ENCODE results near the gene LYSMD2.
A peak's percentile ranks its signal among the peaks of the same experiment; 100 is the strongest.
"Not testable (repeated sequence)": the region's sequence is repeated elsewhere in the genome, so short reads cannot be mapped to it uniquely, and the experiment has no call there.

The LYSMD2 gene, protein sequence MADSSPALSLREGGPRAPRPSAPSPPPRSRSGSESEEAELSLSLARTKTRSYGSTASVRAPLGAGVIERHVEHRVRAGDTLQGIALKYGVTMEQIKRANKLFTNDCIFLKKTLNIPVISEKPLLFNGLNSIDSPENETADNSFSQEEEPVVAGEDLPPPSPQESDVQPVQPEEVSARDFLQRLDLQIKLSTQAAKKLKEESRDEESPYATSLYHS

DNA sequence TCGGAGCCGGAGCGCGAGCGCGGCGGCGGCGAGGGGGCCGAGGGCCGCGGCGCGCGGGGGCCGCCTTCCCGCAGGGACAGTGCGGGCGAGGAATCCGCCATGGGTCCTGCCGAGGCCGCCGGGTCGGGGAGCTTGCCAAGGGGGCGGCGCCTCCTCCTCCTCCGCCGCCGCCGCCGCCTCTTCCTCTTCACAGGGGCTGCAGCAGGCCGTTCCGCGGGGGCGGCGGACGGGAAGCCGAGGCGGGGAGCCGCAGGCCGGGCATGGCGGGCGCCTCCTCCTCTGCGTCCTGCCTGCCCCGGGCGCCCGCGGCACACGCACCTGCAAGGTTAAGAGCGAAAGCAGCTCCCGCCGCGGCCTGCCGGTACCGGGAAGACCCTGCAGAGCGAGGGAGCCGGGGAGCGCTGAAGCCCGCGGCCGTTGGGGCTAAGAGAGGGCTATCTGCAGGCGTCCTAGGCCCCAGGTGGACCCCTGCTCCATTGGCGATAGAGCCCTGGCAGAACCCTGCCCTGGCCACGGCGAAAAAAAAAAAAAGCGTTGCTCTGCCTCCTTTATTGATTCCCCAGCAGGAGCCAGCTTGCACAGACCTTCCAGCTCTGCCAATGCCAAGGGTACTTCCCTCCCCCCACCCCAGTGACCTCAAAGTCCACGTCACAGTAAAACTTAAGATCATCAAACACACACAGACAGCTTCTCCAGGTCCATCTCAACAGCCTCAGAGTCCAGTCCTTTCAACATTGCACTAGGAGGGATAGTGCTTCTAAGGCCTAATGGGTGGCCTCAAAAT is at the start of gene LYSMD2:
TSS of gene LYSMD2 (minus strand) at position 134 of the 784 bp plus-strand sequence. CDS start at position 101, 33 bp downstream.
- DNase-seq = peak; percentile 38 to 46

DNA sequence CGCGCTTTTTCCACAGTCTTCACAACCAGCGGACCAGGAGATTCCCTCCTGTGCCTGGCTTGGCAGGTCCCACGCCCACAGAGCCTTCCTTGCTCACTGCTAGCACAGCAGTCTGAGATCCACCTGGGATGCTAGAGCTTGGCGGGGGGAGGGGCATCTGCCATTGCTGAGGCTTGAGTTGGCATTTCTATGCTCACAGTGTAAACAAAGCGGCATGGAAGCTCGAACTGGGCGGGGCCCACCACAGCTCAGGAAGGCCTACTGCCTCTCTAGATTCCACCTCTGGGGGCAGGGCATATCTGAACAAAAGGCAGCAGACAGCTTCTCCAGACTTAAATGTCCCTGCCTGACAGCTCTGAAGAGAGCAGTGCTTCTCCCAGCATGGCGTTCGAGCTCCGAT is 49.7 kb upstream of the LYSMD2 start:
- not testable (repeated sequence) for DNase-seq

GRCh38 chr15:51783967-51784366 is 46.5 kb upstream of the LYSMD2 start:
- DNase-seq = no peak

DNA sequence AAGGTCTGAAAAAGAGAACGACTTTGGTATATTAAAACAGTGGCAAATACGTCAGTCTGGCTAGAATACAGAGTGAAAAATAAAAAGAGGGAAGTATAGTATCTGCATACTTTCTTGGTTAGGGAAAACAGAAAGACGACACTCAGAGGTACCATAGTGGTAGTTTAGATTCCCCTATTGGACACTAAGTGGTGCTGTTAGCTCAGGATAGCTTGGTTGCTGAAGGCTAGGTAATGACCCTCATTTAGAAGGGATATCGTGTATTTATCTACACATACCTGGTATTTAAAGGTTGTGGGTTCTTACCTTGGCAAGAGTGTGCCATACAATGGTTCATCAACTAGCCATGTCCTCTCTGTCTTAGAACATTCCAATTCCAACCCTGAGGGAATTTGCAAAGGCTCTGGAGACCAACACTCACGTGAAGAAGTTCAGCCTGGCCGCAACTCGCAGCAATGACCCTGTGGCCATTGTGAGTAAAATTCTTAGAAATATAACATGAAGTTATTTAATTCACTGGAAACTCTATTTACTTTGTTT is 45.0 kb upstream of the LYSMD2 start:
- no peak for DNase-seq

- DNase-seq = no peak
Observed at GRCh38 chr15:51781506-51781905, 44.1 kb upstream of the LYSMD2 start.

GRCh38 chr15:51780636-51781035 is 43.2 kb upstream of the LYSMD2 start:
- DNase-seq = no peak

- DNase-seq = peak in 1 of 2 donors; percentile 78
Observed at GRCh38 chr15:51776952-51777569, 39.6 kb upstream of the LYSMD2 start.

DNA sequence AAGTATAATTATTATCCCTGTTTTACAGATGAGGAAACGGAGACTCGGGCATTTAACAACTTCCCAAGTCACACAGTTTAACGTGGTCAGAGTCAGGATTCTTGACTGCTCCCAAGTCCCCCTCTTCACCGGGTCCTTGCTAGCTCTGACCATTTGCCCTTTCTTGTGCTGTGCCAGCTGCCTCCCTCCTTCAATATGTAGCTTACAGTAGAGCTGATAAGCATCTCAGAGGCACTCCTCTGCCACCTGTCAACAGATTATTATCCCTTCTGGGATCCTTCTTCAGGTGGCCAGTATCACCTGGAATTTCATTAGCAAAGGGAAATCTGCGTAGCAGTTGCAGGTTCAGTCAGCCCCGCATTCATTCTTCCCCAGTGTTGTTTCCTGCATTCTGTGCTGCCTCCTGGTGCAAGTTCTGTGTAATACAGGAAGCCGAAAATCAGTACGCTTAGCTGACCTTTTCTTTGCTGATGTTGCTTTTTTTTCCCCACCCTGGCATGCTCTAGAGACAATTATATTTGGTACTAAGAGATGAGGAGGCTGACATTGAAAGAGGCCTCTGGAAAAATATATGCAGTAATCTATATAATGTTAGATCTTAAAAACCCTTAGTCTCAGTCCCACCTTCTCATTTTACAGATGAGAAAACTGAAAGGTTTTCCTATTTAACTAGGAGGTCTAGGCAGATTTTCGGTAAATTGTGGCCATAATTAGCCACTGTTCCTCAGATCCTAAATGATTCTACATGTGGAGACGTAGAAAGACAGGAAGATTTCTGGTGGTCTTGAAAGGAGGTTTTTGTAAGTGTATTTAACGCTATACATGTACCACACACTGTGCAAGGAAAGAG is 38.7 kb upstream of the LYSMD2 start:
- peak in 1 of 2 donors; percentile 52 for DNase-seq

DNA sequence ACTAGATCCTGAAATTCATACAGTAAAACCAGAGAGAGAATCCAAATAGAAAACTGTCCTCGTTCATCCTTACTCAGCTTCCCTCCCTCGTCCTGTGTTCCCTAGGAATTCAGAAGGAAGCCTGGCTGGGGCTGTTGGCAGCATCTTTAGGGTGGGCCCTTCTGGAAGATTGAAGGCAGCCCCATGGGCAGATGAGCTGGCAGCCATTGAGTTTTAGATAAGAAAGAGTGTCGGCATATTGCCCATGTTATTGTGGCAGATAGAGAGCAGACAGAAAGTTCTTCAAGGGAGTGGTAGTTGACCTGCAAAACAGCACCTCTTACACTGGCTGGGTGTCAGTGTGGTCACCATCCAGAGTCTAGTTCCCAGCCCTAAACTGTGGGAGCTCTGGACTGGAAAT is 37.5 kb upstream of the LYSMD2 start:
- DNase-seq = no peak

DNA sequence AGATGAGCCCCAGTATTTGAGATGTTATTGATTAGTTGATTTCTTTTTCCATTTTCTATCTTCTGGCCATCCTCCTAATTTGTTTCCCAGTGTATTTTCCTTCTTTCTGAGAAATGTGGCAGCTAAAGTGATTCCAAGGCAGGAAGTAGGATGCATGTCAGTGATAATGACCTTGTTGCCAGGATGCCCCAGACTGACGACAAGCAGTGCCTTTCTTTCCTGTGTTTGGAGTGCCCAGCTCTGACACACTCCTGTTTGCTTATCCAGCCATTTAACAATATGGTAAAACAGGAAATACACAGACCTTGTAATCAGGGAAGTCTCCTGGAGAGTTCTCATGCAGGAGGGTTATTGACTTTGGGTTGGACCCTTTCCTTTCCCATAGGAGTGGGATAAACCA is 34.3 kb upstream of the LYSMD2 start:
- no peak for DNase-seq

DNA sequence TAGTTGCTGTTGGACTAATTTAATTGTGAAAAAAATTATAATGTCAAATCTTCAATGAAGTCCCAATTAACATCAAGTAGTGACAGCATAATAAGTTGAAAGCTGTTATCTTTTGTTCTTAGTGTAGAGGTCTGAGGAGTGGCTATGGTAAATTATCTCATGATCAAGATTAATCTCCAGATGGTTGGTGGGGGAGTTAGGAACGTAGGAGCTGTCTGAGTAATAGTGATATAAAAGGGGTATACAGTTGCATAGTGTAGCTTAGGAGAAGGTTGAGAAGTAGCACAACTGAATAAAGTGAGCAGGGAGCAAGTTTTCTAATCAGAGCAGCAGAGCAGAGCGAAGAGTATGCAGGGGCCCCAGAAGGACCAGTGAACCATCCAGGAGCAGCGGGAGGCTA is 33.4 kb upstream of the LYSMD2 start:
- no peak for DNase-seq

- DNase-seq = no peak
Observed at GRCh38 chr15:51768018-51768417, 30.6 kb upstream of the LYSMD2 start.

GRCh38 chr15:51766341-51766740 is 28.9 kb upstream of the LYSMD2 start:
- no peak for DNase-seq

DNA sequence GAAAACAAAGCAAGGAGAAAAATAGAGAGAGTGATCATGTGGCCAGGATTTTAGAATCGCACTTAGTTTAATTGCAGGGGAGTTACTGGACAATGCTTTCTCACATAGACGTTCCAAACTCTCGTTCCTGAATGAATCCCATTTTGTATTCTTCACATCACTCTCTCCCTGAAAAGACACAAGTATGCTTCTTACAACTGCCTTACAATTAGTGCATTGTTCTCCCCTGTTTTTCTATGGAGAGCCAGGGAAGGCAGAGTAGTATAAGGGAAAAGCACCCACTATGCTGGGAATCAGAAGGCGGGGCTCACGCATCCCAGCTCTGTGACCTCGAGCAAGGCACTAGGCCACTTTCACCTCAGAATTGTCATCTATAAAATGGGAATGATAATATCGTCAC is 28.3 kb upstream of the LYSMD2 start:
- no peak for DNase-seq

DNA sequence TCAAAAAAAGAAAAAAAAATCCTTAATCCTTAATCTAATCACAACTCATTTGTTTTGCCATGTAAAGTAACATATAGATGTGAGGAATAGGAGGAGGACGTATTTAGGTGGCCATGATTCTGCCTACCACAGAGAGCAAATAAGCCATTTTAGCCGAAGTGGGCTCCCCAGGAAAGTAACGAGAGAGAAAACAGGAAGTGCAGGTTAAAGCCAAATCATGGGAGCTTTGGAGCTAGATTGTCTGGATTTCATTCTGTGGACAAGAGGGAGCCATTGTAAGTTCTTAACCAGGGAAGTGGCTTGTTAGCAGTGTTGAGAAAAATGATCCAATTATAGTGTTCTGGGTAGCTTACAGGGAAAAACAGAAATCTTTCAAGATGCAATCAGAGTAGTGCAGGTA is 23.4 kb upstream of the LYSMD2 start:
- no peak for DNase-seq

DNA sequence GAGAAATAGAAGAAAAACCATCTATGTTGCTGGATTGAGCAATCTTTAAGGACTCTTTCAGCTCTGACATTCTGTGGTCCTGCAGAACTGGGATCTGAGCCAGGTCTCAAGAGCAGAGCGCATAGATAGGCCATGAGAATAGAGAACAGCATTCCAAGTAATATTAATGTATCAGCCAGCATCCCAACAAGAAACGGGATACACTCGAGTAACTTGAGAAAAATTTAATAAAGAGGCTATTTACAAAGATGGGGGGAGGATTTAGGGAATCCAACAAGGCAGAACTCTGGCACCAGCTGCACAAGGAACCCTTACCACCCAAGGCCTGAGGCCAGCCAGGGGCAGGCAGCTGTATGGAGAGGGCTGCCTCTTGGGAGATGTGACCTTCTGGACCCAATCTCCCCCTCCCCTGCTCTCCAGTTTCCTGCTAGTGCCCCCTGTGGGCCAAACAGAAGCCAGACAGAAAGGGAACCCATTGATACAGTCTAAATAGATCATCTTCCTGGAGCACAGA is 22.2 kb upstream of the LYSMD2 start:
- no peak for DNase-seq

DNA sequence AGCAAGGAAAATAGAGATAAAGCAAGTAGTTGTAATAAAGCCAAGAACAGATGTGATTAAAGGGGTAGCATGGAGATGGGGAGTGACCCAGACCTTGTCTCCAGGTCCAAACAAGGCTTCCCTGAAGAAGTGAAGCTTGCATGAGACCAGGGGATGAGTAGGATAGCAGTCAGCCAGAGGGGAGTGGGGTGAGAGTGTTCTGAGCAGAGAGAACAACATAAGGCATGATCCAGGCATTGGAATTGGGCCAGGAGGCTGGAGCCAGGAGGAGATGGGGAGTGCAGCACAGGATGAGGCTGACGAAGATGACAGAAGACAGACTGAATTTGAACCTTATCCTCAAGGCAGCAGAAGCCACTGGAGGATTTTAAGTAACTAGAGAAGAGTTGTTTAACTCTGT is 21.2 kb upstream of the LYSMD2 start:
- no peak for DNase-seq

- DNase-seq = no peak
Observed at GRCh38 chr15:51757450-51757849, 20.0 kb upstream of the LYSMD2 start.

- no peak for DNase-seq
Observed at GRCh38 chr15:51756482-51756881, 19.0 kb upstream of the LYSMD2 start.

DNA sequence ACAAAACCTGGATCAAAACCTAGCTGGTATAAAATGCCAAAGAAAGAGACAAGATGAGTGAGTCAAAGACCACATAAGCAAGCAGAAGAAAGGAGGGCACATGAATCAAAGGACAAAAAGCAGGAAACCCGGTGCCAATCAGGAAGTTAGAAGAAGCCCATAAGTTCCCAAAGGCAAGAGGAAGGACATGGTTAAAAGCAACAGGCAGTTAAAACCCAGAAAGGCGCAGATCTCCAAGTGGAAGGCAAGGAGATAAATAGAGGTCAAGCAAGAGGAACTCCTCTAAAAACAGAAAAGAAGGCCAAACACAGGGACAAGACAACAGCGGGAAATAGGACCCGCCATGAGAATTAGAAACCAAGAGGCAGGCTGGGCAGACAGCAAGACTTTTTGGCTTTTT is 18.3 kb upstream of the LYSMD2 start:
- DNase-seq = no peak

- no peak for DNase-seq
Observed at GRCh38 chr15:51754267-51754666, 16.8 kb upstream of the LYSMD2 start.

GRCh38 chr15:51752888-51753287 is 15.4 kb upstream of the LYSMD2 start:
- no peak for DNase-seq

Measured in bone marrow (tissue), 2 donors.